Left ventricle myocardium inferior (tissue), 1 donor: ENCODE data around the gene EFS. TPM values are rescaled to one million over a fixed set of nuclear protein-coding genes. Genes with fewer than 3 reads are reported as not detected.

Source experiments
- DNase-seq: peaks from one replicate; pipeline ENCODE4 v3.0.0-alpha.2; 2020
- H3K27ac ChIP-seq: fragments of 200-600 bp; replicated peaks from 2 replicates; pipeline ENCODE4 v1.8.0; 2021
- H3K27me3 ChIP-seq: fragments of 200-600 bp; 2 replicates; pipeline ENCODE4 v1.8.0; 2021; ENCODE audit warnings: low read depth
- H3K36me3 ChIP-seq: fragments of 200-600 bp; 2 replicates; pipeline ENCODE4 v1.8.0; 2021
- H3K4me1 ChIP-seq: fragments of 200-600 bp; 2 replicates; pipeline ENCODE4 v1.8.0; 2021
- H3K4me3 ChIP-seq: fragments of 200-600 bp; 2 replicates; pipeline ENCODE4 v1.8.0; 2021; ENCODE audit warnings: mild to moderate bottlenecking, moderate library complexity
- H3K9me3 ChIP-seq: fragments of 200-600 bp; replicated peaks from 2 replicates; pipeline ENCODE4 v1.8.0; 2021
- intact Hi-C: fragments of 100-400 bp; cut with micrococcal nuclease; formaldehyde crosslinking; loops from one replicate; pipeline ENCODE4 v1.11.0; 2022
- total RNA-seq: library from RNA; stranded (reverse); fragmentation: NEBNext Ultra II Directional; extraction: Animal tissue kit (Norgen Biotek cat#: 25700); gene quantifications from one replicate; pipeline ENCODE4 v1.2.1, GENCODE V29; 2021
- TF ChIP-seq, protein P1 (sequence below): fragments of 200-600 bp; IDR thresholded peaks from 2 replicates; pipeline ENCODE4 v1.8.0; 2021; ENCODE audit warnings: antibody characterized with exemption, mild to moderate bottlenecking, borderline replicate concordance
- donor health status: DM: no; HTN: yes; CAD: no; lungs with severe emphysema.

The EFS gene
- total RNA-seq, 1 donor from 2014 or later, result 3.6 TPM

DNA sequence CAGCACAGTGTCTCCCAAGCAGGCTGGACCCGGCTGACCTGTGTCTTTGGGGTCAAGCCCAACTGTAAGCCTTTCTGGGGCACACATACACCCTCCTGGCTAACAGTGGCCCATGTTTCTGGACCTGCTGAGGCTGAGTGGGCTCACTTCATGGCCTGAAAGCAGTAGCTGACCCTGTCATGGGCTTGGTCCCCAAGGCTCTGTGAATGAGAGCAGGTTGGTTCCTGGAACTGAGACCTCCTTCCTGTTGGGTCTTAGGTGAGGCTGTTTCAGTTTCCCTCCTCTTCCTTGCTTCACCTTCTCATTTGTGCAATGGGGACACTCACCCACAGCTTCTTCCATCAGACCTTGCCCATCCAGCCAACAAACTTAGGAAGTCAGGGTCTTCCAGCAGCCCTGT lies 6.9 kb upstream of the EFS start:
- Histone ChIP-seq H3K27ac (no peak overlapping the region), H3K27me3 (no peaks in the 10 kb centered on the region), H3K4me1 (peaks cover 12% of the 10 kb centered on the region), H3K36me3 (no peaks in the 10 kb centered on the region), H3K4me3 (no peak overlapping the region), H3K9me3 (no peaks in the 10 kb centered on the region)
- TF ChIP-seq, protein P1, sequence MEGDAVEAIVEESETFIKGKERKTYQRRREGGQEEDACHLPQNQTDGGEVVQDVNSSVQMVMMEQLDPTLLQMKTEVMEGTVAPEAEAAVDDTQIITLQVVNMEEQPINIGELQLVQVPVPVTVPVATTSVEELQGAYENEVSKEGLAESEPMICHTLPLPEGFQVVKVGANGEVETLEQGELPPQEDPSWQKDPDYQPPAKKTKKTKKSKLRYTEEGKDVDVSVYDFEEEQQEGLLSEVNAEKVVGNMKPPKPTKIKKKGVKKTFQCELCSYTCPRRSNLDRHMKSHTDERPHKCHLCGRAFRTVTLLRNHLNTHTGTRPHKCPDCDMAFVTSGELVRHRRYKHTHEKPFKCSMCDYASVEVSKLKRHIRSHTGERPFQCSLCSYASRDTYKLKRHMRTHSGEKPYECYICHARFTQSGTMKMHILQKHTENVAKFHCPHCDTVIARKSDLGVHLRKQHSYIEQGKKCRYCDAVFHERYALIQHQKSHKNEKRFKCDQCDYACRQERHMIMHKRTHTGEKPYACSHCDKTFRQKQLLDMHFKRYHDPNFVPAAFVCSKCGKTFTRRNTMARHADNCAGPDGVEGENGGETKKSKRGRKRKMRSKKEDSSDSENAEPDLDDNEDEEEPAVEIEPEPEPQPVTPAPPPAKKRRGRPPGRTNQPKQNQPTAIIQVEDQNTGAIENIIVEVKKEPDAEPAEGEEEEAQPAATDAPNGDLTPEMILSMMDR, result no peak
- intact Hi-C loops, result no loop called here
- DNase-seq, result no peak

DNA sequence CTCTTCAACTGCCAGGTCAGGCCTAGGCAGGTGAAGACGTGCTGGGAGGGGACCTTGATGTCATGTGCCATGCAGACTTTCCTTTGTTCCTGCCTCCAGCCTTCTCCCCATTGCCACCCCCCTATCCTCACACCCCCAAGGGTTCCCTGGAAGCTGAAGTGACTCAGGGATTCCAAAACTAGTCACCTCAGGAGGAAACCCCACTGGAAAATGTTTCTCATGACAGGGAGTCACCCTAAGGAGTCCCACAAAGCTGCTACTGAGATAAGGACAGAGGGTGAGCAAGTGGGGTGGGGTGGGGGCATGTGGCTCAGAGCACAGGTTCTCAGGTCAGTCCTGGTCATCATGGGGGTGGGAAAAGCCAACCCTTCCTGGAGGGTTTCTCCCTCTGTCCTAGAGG lies 5.2 kb upstream of the EFS start:
- no peak overlapping the region for H3K27ac ChIP-seq
- H3K36me3 ChIP-seq, result no peaks in the 10 kb centered on the region
- DNase-seq, result no peak
- no peaks in the 10 kb centered on the region for H3K9me3 ChIP-seq
- H3K4me3 ChIP-seq, result no peak overlapping the region
- peaks cover 9% of the 10 kb centered on the region for H3K27me3 ChIP-seq
- TF ChIP-seq, protein P1, result no peak
- peaks cover 16% of the 10 kb centered on the region for H3K4me1 ChIP-seq
- intact Hi-C loops, result no loop called here

DNA sequence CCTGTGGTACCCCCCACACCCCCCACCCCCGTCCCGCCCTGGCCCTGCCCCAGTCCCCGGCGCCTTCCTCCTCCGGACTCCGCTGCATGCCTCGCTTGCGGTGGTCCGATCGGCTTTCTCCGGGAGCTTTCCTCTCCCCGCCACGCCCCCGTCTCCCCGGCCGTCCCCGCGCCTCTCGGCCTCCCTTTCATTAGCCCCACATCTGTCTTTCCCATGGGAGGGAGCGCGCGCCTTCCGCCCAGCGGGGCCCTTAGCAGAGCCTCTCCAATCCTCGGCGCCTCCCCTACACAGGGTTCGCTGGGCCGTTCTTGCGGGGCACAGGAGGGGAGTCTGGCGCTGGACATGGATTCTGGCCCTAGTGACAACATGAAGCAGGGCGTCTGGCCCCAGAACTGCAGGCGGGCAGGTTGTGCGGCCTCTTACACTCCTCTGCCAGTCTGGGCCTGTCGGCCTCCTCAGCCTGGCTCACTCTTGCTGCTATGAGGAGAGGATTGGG lies 1.5 kb upstream of the EFS start:
- H3K4me1 ChIP-seq, result peaks cover 33% of the 10 kb centered on the region
- peak; percentile 79 for DNase-seq
- peak overlapping the region; percentile 72 for H3K4me3 ChIP-seq
- H3K27me3 ChIP-seq, result peaks cover 27% of the 10 kb centered on the region
- H3K27ac ChIP-seq, result peak overlapping the region; percentile 90
- intact Hi-C loops, result no loop called here
- TF ChIP-seq, protein P1, result no peak
- no peaks in the 10 kb centered on the region for H3K9me3 ChIP-seq
- H3K36me3 ChIP-seq, result no peaks in the 10 kb centered on the region

DNA sequence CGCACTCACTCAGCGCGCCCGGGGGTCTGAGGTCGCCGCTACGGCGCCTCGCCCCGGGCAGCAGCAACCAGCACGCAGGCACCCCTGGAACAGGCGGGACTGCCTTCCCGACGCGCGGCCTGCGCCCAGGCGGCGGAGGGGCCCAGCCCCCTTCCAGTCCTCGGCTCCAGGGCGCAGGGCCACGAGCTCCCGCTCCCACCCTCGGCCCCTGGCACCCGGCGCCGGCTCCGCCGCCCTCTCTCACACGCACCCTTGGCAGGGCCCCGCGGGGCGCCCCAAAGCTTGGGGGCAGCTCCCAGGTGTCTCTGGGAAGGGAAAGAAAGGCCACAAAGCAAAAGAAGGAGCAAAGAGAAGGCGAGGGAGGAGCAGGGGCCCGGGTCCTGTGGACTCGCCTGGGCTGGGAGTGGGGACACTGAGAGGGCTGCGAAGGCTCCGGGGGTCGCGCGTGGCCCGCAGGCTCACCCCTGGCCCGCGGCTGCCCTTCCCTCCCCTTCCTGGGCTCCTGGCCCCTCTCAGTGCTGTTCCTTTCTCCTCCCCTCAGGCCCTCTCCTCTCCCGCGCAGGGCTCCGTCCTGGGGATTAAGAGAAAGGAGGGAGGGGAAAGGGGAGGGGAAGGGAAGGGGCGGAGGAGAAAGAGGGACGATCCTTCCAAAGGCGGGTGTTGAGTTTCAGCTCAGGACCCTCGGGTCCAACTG lies 907 bp upstream of the EFS start:
- peak overlapping the region; percentile 90 for H3K27ac ChIP-seq
- peak; percentile 50 for DNase-seq
- intact Hi-C loops, result no loop called here
- no peaks in the 10 kb centered on the region for H3K36me3 ChIP-seq
- H3K27me3 ChIP-seq, result peaks cover 27% of the 10 kb centered on the region
- H3K9me3 ChIP-seq, result no peaks in the 10 kb centered on the region
- H3K4me1 ChIP-seq, result peaks cover 36% of the 10 kb centered on the region
- peak overlapping the region; percentile 72 for H3K4me3 ChIP-seq
- TF ChIP-seq, protein P1, result no peak

DNA sequence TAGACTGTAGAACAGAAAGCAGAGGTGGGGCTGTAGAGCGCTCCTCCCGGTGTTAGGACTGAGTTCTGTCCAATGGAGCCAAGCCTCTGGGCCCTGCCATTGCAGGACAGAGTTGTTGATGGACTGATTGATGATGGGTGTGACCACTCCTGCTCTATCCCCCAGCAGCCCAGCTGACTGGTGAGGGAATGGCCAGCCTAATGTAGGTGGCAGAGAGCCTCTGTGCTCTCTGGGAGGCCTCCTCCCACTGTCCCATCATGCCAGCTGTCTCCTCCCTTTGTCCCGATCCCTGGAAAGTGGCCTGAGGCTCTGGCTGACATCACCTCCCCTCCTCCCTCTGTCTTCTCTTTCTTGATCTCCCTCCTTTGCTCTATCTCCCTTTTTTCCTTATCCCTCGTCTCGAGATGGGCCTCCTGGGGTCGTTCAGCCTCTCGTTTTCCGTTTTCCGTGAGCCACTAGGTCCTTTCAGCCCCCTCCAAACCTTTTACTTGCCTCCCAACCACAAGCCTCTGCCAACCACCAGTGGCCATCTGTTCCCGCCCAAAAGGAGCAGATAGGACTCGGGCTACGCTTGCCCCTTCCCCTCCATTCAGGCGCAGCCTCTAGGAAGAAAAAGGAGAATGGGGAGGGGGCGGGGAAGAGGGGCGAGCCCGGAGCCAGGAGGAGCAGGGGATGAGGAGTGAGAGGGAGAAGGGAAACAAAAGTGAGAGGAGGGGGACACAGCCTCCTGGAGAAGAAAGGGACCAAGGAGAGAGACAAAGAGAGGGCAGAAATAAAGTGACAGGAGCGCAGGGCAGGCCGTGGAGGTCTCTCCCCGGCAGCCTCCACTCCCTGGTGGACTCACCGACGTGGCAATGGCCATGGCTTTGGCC lies 572 bp downstream of the EFS start:
- DNase-seq, result no peak
- Histone ChIP-seq H3K27ac (peak overlapping the region; percentile 90), H3K36me3 (no peaks in the 10 kb centered on the region), H3K9me3 (no peaks in the 10 kb centered on the region), H3K4me1 (peaks cover 36% of the 10 kb centered on the region), H3K4me3 (peak overlapping the region; percentile 72), H3K27me3 (peaks cover 27% of the 10 kb centered on the region)
- TF ChIP-seq, protein P1, result no peak
- intact Hi-C loops, result no loop called here
